ENCODE measurements around the gene AGBL1.

AGBL1 gene

DNA sequence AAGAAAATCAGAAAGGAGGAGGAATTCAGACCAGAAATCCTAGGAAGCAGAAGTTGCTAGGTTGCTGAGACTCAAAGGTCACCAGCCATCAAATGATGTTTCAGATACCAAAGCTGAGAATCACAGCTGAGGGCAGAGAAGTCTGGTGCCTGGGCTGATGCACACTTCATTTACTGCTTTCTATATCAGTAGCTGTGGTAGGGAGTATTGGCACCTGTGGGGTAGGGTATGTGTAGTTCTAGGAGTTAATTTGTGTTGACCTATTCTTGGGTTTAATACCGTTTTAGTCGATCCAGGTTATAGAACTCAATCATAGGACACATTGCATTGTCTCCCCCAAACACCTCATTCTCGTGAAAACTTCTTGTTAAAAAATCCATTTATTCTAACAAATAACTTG is 529.6 kb downstream of the AGBL1 start:
- H3K4me3 ChIP-seq (ENCODE audit: low read depth, low read length) = no peak overlapping the region

GRCh38 chr15:86610038-86610437 is 530.4 kb downstream of the AGBL1 start:
- no peak overlapping the region for H3K4me3 ChIP-seq (ENCODE audit: low read depth, low read length)
- no peak for DNase-seq (ENCODE audit: low read depth)

More for the DNA sequence above, 529.6 kb downstream of the AGBL1 start:
- DNase-seq (ENCODE audit: low read depth) = no peak

DNA sequence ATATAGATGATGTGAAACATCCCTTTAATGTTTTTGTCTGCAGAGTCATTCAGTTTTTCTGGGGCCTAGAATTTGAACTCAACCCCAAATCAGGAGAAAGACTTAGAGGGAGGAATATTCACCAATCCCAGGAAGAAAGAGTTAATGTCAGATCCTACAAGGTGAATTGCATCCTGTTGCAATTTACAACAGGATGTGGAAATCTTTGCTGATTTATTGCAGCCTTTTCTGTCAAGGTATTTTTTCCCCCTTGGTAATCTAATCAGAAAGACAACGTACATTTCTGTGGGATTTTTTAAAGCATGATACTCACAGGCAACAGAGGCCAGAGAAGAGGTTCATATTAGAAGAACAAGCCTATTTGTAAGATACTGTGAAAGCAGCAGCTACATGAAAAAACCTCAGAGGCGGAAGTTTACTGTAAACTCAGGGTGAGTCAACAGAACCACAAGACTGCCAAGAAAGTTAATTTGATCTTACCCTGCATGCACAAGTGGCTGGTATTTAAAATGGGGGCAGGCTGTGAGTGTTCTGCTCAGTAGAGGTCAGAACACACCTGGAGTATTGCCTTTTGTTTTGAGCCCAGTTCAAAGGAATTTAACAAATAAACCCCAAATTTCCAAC is 531.9 kb downstream of the AGBL1 start:
- no peak for DNase-seq (ENCODE audit: low read depth)
- no peak overlapping the region for H3K4me3 ChIP-seq (ENCODE audit: low read depth, low read length)

- no peak for DNase-seq (ENCODE audit: low read depth)
- H3K4me3 ChIP-seq (ENCODE audit: low read depth, low read length) = no peak overlapping the region
These were observed 535.7 kb downstream of the AGBL1 start for GRCh38 chr15:86615411-86615810.

GRCh38 chr15:86615816-86616215 is 536.1 kb downstream of the AGBL1 start:
- no peak overlapping the region for H3K4me3 ChIP-seq (ENCODE audit: low read depth, low read length)
- DNase-seq (ENCODE audit: low read depth) = no peak

DNA sequence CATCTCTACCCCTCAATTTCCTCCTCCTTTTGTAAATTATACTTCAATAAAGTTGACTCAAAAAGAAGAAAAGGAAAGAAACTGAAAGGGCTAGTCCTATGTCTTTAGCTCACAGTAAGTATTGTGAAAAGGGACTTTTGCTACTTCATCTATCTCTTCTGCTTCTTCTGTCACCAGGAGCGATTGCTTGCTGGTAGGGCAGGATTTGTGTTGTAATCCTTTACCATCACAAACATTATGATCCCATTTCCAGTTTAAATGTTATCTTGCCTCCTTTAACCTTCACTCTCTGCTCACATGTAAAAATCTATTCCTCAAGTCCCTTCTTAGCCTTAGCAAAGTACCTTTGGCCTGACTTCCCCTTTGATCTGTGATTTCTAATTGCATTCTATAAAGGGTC is 537.1 kb downstream of the AGBL1 start:
- no peak for DNase-seq (ENCODE audit: low read depth)
- H3K4me3 ChIP-seq (ENCODE audit: low read depth, low read length) = no peak overlapping the region

DNA sequence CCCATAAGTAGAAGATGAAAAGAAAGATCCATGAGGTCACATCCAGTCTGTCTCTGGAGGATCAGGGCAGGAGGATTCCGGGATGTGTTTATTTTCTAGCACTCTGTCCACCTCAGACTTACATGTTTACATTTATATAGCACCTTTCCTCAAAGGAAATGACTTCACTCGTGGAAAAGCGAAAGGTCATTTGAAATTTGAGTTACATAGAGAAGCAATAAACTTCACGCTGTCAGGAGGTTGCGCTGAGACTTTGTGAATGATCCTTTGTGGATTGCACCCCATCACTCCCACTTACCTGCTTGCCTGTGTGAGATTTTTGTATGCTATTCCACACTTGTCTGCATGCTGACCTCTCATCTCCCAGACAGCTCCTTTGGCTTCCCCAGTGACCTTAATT is 540.5 kb downstream of the AGBL1 start:
- no peak overlapping the region for H3K4me3 ChIP-seq (ENCODE audit: low read depth, low read length)
- DNase-seq (ENCODE audit: low read depth) = no peak

DNA sequence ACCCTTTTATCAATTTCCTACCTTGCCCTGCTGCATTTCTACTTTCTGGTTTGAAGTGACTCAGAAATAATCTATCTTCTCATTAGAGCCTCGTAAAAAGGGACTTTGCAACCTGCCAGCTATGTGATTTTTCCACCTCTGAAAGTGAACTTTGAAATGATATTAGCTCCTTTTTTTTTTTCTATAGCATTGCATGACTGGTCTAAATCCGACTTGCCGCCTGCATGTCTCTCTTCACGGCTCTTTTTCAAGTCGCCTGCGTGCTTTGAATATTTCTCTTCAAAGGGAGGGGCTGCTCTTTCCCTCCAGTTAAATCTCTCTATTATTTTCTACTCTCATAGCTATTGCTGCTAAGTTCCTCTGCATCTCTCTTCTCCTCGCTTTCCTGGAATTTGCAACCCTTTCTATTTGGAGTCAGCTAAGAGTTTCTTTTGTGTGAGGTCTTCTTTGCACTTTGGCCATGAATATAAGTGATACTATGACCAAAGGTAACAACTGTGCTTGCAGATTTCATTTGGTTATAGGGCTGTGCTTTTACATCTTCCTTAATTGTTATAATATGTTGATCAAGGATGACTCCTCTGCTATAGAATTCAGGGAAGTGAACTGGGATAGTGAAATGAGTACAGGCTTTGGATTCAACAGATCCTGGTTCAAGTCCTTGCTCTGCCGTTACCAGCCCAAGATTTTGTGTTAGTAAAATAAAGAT is 541.1 kb downstream of the AGBL1 start:
- DNase-seq (ENCODE audit: low read depth) = no peak
- H3K4me3 ChIP-seq (ENCODE audit: low read depth, low read length) = no peak overlapping the region

GRCh38 chr15:86623236-86623635 is 543.6 kb downstream of the AGBL1 start:
- no peak overlapping the region for H3K4me3 ChIP-seq (ENCODE audit: low read depth, low read length)
- no peak for DNase-seq (ENCODE audit: low read depth)

DNA sequence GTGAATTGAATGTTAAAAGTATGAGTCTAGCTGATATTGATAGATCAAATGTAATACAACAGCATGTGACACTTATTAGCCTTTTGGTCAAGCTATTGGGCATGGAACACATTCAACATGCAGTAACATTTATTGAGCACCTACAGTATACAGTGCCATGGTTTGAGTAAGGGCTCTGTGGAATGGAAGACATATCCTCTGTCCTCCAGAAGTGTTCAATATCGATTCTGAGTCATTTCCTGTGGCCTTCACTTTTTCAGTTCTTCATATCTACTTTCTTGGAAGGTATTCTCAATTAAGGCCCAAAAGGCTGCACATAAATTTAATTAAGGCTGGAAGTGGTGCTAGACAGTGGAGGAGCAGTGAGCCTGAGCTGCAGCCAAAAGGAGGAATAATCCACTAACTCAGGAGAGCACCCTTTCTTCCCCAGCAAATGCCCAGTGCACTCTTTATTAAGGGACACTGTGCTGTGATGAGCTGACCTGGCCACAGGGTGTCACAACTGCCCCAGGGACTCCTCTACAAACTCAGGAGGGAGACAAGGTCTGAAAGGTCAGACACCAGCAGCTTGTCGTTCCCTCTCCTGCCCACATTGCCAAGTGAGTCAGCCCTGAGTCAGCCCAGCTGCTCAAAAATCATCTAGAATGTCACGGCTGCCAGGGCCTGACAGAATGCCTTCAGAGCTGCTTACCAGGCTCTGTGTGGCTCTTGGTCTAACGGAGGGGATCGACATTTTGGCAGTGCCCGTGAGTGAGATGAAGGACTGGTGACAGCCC is 544.8 kb downstream of the AGBL1 start:
- H3K4me3 ChIP-seq (ENCODE audit: low read depth, low read length) = no peak overlapping the region
- DNase-seq (ENCODE audit: low read depth) = peak; percentile 65

DNA sequence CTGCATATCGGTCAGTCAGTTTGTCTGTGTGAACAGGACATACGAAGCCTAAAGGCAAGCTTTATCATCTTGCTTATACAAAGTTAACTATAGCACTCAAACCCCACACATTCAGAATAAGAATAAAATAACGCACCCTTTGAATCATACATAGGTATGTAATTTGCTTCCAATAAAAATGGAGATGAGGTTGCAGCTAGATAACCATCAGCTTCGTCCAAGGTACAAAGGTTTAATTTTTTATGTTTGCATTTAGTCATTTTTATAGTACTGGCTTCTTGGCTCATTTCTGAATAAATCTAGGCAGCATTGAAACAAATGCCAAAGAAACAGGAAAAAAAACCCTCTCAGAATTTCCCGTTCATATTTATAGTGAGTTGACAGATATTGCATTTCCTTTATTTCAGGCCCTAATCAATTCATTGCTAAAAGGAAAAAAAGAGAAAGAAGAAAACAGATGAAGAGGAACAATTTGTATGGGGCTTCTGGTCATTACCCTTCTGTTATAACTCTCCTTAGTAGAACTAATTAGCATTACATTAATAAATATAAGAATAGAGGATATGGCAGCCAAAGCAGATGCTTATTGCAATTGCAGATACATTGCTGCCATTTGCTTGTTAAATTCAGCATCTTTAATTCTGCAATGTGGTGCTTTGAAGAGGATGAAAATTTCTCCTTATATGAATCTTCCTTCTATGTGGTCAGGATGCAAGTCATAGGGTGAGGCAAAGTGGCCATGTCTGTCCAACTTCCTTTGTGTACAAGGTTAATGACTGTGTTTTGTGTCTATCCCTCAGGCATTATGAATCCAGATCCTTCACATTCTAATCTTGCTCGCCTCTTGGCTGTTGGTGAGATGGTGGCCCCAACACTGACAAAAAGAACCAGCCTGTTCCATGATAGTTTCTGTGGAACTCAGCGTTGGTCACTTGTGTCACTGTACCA is 550.0 kb downstream of the AGBL1 start:
- no peak overlapping the region for H3K4me3 ChIP-seq (ENCODE audit: low read depth, low read length)
- DNase-seq (ENCODE audit: low read depth) = no peak

GRCh38 chr15:86630946-86631345 is 551.3 kb downstream of the AGBL1 start:
- H3K4me3 ChIP-seq (ENCODE audit: low read depth, low read length) = no peak overlapping the region
- no peak for DNase-seq (ENCODE audit: low read depth)

DNA sequence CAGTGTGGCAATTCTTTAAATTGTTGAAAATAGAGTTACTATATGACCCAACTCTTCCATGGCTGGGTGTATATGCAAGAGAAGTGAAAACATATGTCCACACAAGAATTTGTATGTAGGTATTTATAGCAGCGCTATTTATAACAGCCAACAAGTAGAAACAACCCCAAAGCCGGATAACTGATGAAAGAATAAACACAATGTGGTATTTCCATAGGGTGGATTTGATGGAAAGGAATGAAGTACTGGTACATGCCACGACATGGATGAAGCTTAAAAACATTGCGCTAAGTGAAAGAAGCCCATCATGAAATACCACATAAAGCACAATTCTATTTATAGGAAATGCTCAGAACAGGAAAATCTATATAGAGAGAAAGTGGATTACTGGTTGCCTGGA is 554.5 kb downstream of the AGBL1 start:
- no peak overlapping the region for H3K4me3 ChIP-seq (ENCODE audit: low read depth, low read length)
- no peak for DNase-seq (ENCODE audit: low read depth)

GRCh38 chr15:86634992-86635638 is 555.4 kb downstream of the AGBL1 start:
- DNase-seq (ENCODE audit: low read depth) = no peak
- no peak overlapping the region for H3K4me3 ChIP-seq (ENCODE audit: low read depth, low read length)

- no peak overlapping the region for H3K4me3 ChIP-seq (ENCODE audit: low read depth, low read length)
- no peak for DNase-seq (ENCODE audit: low read depth)
These were observed 564.7 kb downstream of the AGBL1 start for GRCh38 chr15:86644339-86644738.

DNA sequence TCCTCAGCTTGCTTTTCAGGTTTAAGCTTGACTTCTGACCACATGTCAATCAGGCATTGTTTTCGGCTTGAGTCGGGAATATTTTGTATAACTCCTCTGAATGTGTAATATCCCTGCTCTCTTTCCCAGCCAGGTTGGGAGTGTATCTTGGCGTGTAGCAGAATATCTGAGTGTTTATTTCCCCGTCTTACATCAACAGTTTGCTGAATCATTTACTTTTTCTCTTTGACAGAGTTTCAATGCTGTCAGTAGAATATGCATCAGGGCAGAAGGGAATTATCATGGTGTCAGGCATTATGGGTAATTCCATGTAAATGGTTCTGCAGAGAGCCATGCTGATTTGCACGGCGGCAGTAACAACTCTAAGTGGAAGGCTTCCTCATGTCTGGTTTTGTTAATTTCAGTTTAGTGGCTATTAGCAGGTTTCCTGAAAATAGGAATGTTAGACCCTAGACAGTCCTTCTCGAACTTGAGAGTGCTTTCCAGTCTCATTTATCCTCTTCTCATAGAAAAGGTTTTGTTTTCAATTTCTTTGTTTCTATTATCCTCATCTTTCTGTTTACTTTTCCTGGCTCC is 566.3 kb downstream of the AGBL1 start:
- H3K4me3 ChIP-seq (ENCODE audit: low read depth, low read length) = no peak overlapping the region
- DNase-seq (ENCODE audit: low read depth) = no peak

DNA sequence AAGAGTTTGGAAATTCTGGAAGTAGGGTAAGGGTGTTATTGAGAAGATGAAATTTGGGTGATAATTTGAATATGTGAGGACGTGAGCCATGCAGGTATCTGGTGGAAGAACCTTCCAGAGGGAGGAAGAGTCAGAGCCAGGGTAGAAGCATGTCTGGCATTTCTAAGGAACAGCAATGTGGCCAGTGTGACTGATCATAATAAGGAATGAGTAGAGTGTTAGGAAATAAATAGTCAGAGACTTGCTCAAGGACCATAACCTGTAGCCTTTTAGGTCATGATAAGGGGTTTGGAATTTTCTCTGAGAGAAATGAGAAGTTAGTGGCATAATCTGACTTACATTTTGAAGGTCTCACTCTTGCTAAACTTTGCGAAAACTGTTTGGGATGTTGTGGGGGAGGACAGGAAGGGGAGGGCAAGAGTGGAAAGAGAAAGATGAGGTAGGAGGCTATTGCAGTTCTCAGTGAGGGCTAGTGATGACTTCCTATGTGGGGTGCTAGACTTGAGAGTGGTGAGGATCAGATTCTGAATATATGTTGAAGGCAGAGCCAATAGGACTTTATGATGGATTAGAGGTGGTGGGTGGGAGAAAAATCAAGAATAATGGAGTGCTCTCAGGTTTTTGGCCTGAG is 568.3 kb downstream of the AGBL1 start:
- no peak overlapping the region for H3K4me3 ChIP-seq (ENCODE audit: low read depth, low read length)
- no peak for DNase-seq (ENCODE audit: low read depth)

DNA sequence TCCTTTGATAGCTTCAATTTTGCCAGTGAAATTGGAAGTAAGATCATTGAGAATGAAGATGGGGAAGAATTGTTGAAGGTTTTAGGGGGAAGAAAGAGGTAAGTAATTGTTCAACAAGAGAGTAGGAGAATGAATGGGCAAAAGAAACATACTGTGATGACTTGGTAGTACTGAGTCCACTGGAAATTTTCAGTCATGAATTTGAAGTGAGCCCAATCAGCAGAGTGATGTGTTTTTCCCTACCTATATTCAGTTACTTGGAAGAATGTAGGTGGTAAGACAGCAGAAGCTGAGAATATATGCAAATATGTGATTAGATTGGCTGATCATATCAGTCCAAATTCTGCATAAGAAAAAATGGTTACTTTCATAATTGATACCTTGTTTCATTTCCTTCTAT is 569.6 kb downstream of the AGBL1 start:
- no peak for DNase-seq (ENCODE audit: low read depth)
- H3K4me3 ChIP-seq (ENCODE audit: low read depth, low read length) = no peak overlapping the region
